HFF-Myc (cell line): ENCODE data around the gene BRI3BP.
"Not testable (repeated sequence)": the region's sequence is repeated elsewhere in the genome, so short reads cannot be mapped to it uniquely, and the experiment has no call there.

ENCODE experiments used
- DNase-seq: peaks from one replicate; pipeline ENCODE4 v3.0.0-alpha.2; 2011; ENCODE audit warnings: low read depth; ENCODE audit errors: extremely low read depth
- H3K4me3 ChIP-seq: replicated peaks from 2 replicates; pipeline ENCODE4 v1.5.1; 2011; ENCODE audit warnings: low read depth, mild to moderate bottlenecking, control low read depth, low read length
- CTCF ChIP-seq: IDR thresholded peaks from 2 replicates; pipeline ENCODE4 v1.5.1; 2012; ENCODE audit warnings: mild to moderate bottlenecking, low read depth, low read length, control low read depth; ENCODE audit errors: missing control alignments

The BRI3BP gene

GRCh38 chr12:125070661-125071390, 77.4 kb downstream of the BRI3BP start:
- DNase-seq = no peak
- no peak overlapping the region for H3K4me3 ChIP-seq
- TF ChIP-seq CTCF = no peak

GRCh38 chr12:125071456-125071855, 78.0 kb downstream of the BRI3BP start:
- no peak overlapping the region for H3K4me3 ChIP-seq
- TF ChIP-seq CTCF = no peak
- no peak for DNase-seq

GRCh38 chr12:125072496-125072895, 79.1 kb downstream of the BRI3BP start:
- no peak for DNase-seq
- H3K4me3 ChIP-seq = no peak overlapping the region
- TF ChIP-seq CTCF = no peak

GRCh38 chr12:125074294-125074693, 80.8 kb downstream of the BRI3BP start:
- not testable (repeated sequence) for H3K4me3 ChIP-seq, DNase-seq

GRCh38 chr12:125076103-125076502, 82.7 kb downstream of the BRI3BP start:
- TF ChIP-seq CTCF = no peak
- no peak for DNase-seq
- no peak overlapping the region for H3K4me3 ChIP-seq

- DNase-seq = no peak
- no peak overlapping the region for H3K4me3 ChIP-seq
- TF ChIP-seq CTCF = no peak
Observed at GRCh38 chr12:125079084-125079483, 85.6 kb downstream of the BRI3BP start.

- no peak for TF ChIP-seq CTCF
- no peak overlapping the region for H3K4me3 ChIP-seq
- no peak for DNase-seq
Observed at GRCh38 chr12:125079648-125080645, 86.5 kb downstream of the BRI3BP start.
